Measurements from ENCODE around the gene CCDC134. TPM values are rescaled to one million over a fixed set of nuclear protein-coding genes. Genes with fewer than 3 reads are reported as not detected.
A peak's percentile ranks its signal among the peaks of the same experiment; 100 is the strongest.

The CCDC134 gene
- total RNA-seq, 1 experiment from 2014 or later: 16.7 TPM

DNA sequence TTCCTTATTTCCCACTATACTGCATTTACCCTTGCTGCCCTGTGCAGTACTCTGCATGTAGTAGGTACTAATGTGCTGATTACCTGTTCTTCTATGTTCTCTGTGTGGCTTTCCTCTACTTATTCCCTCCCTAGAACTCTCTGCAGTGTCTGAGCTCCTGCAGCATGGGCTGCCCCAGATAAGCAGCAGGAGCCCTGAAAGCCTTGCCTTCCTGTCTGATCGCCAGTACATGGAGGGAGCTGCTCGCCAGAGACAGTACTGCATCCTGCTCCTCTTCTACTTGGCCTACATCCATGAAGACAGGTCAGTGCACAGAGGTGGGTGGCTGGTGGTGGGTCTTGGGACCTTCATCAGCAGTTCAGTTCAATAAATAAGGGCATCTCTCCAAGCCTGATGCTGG lies 42.2 kb upstream of the CCDC134 start:
- TF ChIP-seq, protein P1, sequence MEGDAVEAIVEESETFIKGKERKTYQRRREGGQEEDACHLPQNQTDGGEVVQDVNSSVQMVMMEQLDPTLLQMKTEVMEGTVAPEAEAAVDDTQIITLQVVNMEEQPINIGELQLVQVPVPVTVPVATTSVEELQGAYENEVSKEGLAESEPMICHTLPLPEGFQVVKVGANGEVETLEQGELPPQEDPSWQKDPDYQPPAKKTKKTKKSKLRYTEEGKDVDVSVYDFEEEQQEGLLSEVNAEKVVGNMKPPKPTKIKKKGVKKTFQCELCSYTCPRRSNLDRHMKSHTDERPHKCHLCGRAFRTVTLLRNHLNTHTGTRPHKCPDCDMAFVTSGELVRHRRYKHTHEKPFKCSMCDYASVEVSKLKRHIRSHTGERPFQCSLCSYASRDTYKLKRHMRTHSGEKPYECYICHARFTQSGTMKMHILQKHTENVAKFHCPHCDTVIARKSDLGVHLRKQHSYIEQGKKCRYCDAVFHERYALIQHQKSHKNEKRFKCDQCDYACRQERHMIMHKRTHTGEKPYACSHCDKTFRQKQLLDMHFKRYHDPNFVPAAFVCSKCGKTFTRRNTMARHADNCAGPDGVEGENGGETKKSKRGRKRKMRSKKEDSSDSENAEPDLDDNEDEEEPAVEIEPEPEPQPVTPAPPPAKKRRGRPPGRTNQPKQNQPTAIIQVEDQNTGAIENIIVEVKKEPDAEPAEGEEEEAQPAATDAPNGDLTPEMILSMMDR (IDR thresholded peaks at IDR 0.05): no peak
- in situ Hi-C loops (cut with HindIII; ENCODE audit: low pct_unique_long_range_greater_than_20kb, low sequenced_read_pairs) (no loop called here), intact Hi-C loops (cut with micrococcal nuclease; ENCODE audit: unreplicated experiment) (no loop called here)
- POLR2A ChIA-PET: no interaction called here
- no peaks in the 10 kb centered on the region for H3K36me3 ChIP-seq (ENCODE audit: control insufficient read depth, insufficient read depth, low read length)
- no peaks in the 10 kb centered on the region for H3K9me3 ChIP-seq (ENCODE audit: control insufficient read depth, insufficient read depth, low read depth, low read length)
- no peak overlapping the region for H3K27ac ChIP-seq (ENCODE audit: low read length)
- H3K27me3 ChIP-seq (ENCODE audit: control insufficient read depth, insufficient read depth, low read length): no peaks in the 10 kb centered on the region
- H3K4me1 ChIP-seq (ENCODE audit: control insufficient read depth, insufficient read depth, low read length): no peaks in the 10 kb centered on the region
- no peak for DNase-seq (ENCODE audit: low read depth, low spot score)
- no TSS peak for BruUV-seq (replicated peaks)
- no peak for ATAC-seq
- no peak overlapping the region for H3K4me3 ChIP-seq (ENCODE audit: low read depth in 2 of 2, low read length in 2 of 2)
- CTCF ChIA-PET: no interaction called here

DNA sequence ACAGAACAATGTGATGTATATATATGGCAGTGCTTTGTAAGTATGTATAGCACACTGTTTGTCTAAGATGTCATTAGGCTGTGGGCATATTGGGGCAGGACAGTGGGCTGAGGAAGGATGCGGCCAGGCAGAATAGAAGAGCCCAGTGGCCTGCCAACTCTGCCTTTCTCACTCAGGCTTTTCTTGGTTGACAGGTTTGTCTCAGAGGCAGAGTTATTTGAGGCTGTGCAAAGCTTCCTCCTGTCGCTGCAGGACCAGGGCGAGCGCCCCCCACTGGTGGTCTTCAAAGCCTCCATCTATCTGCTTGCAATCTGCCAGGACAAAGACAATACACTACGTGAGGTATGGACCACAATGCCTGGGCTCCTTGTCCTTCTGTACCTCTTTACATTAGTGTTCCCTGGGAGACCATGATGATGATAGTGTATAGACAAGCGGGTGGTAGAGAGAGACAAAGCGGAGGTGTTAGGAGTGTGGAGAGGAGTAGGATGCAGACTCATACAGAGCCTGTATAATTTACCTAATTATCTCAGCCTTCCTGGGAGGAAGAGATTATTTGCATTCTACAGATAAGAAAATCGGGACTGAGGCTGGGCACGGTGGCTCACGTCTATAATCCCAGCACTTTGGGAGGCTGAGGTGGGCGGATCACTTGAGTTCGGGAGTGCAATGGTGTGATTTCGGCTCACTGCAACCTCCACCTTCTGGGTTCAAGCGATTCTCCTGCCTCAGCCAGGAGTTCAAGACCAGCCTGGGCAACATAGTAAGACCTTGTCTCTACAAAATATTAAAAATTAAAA lies 37.3 kb upstream of the CCDC134 start:
- no peak overlapping the region for H3K27ac ChIP-seq (ENCODE audit: low read length)
- 0 out of 2 replicates have a peak, but pooled peaks have one; percentile 38 for ATAC-seq
- H3K27me3 ChIP-seq (ENCODE audit: control insufficient read depth, insufficient read depth, low read length): no peaks in the 10 kb centered on the region
- no TSS peak for BruUV-seq (replicated peaks)
- no peak overlapping the region for H3K4me3 ChIP-seq (ENCODE audit: low read depth in 2 of 2, low read length in 2 of 2)
- no peak for DNase-seq (ENCODE audit: low read depth, low spot score)
- POLR2A ChIA-PET: no interaction called here
- CTCF ChIA-PET: interaction anchor here (1.0 kb wide), 1 partner anchor 16 kb away, joined by 3 read pairs; no protein-coding TSS in a partner anchor
- in situ Hi-C loops (cut with HindIII; ENCODE audit: low pct_unique_long_range_greater_than_20kb, low sequenced_read_pairs) (no loop called here), intact Hi-C loops (cut with micrococcal nuclease; ENCODE audit: unreplicated experiment) (no loop called here)
- H3K4me1 ChIP-seq (ENCODE audit: control insufficient read depth, insufficient read depth, low read length): no peaks in the 10 kb centered on the region
- no peaks in the 10 kb centered on the region for H3K9me3 ChIP-seq (ENCODE audit: control insufficient read depth, insufficient read depth, low read depth, low read length)
- H3K36me3 ChIP-seq (ENCODE audit: control insufficient read depth, insufficient read depth, low read length): no peaks in the 10 kb centered on the region
- TF ChIP-seq, protein P1 (IDR thresholded peaks at IDR 0.05): peak; percentile 64
- TF ChIP-seq, protein P2, sequence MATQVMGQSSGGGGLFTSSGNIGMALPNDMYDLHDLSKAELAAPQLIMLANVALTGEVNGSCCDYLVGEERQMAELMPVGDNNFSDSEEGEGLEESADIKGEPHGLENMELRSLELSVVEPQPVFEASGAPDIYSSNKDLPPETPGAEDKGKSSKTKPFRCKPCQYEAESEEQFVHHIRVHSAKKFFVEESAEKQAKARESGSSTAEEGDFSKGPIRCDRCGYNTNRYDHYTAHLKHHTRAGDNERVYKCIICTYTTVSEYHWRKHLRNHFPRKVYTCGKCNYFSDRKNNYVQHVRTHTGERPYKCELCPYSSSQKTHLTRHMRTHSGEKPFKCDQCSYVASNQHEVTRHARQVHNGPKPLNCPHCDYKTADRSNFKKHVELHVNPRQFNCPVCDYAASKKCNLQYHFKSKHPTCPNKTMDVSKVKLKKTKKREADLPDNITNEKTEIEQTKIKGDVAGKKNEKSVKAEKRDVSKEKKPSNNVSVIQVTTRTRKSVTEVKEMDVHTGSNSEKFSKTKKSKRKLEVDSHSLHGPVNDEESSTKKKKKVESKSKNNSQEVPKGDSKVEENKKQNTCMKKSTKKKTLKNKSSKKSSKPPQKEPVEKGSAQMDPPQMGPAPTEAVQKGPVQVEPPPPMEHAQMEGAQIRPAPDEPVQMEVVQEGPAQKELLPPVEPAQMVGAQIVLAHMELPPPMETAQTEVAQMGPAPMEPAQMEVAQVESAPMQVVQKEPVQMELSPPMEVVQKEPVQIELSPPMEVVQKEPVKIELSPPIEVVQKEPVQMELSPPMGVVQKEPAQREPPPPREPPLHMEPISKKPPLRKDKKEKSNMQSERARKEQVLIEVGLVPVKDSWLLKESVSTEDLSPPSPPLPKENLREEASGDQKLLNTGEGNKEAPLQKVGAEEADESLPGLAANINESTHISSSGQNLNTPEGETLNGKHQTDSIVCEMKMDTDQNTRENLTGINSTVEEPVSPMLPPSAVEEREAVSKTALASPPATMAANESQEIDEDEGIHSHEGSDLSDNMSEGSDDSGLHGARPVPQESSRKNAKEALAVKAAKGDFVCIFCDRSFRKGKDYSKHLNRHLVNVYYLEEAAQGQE (IDR thresholded peaks at IDR 0.05; ENCODE audit: insufficient read depth in 1 of 2, low read depth in 2 of 2, low read length in 1 of 2): no peak
- TF ChIP-seq POLR2AphosphoS5 (IDR thresholded peaks at IDR 0.05; ENCODE audit: low read depth, low read length) (no peak), TCF7L2 (IDR thresholded peaks at IDR 0.05; ENCODE audit: low read depth, low read length) (no peak), SIN3A (IDR thresholded peaks at IDR 0.05; ENCODE audit: borderline replicate concordance, insufficient read depth, low read depth, low read length) (no peak)
